ENCODE measurements around the gene SUFU.
"Not testable (repeated sequence)": the region's sequence is repeated elsewhere in the genome, so short reads cannot be mapped to it uniquely, and the experiment has no call there.

SUFU gene

DNA sequence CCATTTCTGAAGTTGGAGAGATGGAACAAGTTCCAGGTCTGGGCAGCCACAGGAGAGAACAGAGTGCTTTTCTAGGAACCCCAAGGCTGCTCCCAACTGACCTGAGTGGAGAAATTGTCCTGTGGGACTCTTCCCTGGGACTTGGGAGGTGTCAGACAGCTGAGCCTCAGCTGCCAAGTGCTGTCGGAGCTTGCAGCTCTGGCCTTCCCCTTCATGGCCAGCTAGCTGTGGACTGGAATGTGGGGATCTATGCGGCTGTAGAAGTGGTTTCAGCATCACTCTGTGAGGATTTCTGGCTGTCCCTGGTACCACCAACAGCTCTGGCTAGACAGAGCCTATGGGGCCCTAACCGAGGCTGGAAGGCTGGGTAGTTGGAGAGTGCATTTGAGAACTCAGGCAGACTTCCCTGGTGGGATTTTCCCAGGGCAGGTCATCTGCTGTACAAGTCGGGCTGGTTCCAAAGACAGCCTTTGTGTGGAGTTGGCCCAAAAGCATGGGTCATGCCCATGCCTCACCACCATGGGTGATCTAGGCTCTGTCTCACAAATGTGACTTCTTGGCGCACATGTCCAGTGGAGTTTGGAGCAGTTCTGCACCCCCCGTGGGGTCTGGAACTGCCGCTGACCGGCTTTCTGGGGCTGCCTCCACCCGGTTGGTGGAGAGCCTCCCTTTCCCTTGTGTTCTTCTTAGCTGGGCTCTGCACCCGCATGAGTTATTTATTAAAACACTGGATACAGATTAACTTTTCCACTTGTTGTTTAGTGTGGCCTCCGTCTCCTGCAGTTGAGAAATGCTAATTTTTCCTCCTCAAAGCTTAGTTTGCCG is 10.9 kb downstream of the SUFU start:
- no peak for DNase-seq

DNA sequence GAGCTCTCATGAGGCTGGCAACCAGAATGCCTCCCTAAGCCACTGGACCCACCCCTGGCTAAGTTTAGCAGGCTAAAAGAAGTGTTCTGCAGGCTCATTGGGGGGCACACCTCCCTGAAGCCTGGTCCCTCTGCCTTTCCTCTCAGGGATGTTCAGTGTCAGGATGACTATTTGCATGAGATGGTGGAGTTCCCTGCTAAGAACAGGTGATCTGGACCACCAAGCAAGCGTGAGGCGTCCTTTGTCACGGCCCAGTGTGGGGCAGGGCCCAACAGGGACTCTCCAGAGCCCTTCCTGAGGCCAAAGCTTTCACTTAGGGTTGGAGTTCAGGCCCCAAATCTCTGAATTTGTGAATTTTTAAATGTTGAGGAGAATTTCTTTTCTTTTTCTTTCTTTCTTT is 12.0 kb downstream of the SUFU start:
- no peak for DNase-seq

DNA sequence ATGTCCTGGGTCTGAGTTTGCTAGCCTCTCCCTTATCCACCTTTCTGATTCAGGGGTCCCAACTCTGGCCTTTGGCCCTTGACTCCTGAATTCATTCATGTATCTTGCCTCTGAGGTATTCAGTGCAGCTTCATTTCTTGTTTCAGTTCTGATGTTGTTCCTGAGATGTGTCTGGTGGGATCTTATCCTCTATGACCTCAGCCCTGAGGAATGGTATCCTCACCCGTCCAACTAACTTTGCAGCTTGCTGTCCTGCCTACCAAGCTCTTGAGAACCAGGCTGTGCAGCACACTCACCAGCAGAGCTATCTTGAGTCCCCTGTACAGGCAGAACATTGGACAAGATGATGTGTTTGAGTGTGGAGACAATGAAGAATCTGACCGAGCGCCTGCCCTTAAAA is 13.8 kb downstream of the SUFU start:
- no peak for DNase-seq

DNA sequence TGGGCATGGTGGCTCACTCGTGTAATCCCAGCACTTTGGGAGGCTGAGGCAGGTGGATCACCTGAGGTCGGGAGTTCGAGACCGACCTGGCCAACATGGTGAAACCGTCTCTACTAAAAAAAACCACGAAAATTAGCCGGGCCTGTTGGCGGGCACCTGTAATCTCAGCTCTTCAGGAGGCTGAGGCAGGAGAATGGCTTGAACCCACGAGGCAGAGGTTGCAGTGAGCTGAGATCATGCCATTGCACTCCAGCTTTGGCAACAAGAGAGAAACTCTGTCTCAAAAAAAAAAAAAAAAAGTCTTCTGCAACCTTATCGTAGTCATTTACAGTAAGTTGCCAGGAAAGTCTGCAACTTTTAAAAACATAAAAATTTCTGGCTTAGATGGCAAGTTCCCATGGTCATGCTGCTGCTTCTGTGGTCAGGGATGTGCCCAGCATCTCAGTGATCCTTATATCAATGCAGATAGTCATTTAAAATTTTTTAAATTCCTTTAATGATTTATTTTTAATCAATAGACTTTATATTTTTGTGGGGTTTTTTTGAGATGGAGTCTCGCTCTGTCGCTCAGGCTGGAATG is 15.6 kb downstream of the SUFU start:
- DNase-seq: no peak

DNA sequence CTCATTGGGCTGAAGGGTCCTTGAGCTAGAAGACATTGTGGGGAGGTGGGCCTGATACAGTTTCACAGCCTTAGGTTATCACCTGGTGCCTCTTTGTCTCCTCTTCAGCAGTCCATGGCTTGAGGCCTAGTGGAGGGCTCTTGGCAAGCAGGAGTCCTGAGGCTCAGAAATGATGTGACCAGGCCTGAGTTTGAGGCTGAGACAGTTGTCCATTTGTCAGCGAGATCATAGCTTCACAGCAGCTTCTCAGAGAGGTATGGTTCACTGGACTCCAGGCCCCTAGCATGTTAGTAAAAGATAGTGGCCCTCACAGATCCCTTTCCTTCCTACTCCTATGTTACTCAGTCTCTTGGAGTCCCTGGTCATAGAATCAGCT is 19.1 kb downstream of the SUFU start:
- no peak for DNase-seq

DNA sequence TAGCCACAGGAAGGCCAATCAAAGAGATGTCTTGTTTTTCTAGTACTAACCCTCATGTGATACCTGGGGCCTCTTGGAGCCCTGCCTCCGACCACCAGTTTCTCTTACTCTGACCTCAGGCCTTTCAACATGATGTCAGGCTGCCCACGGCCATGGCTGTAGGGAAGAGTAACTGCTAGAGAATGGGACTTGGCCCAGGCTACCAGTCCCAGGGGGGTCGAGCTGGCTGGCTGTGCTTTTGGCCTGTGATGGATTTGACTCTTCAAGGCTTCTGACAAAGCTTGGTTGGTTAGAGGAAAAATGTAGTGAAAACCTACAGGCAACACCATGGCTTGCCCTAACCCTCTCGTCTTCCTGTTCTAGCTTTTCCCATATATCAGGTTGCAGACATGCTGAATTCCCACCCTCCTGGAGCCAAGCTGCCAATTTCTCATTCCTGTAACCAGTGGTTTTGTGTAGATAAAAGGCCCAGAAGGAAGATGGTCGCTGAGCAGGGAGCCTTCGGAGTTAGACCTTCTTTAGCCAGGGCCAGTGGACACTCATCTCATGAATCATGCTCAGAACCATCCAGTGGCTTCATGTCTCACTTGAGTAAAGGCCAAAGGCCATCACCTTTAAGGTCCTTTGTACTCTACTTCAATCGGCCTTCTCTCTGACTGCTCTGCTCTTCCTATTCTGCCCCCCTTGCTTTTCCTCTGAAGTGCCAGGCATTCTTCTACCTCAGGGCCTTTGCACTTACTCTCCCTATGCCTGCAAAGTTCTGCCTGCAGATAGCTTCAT is 19.7 kb downstream of the SUFU start:
- no peak for DNase-seq

DNA sequence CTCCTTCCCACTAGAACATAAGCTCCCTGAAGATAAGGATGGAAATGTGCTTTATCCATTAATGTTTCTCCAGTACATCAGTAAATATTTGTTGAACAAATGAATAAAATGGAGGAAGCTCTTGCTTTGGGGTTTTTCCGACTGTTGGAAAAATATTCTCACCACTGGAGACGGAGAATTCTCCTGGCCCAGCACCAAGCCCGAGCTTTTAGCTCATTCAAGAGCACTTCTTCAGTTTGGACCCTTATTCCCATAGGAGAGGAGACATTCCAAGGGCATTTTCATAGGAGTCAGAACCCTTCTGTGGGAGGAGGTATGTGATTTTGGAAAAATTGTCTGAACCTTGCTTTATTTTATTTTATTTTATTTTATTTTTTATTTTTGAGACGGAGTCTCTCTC is 21.0 kb downstream of the SUFU start:
- DNase-seq: no peak

DNA sequence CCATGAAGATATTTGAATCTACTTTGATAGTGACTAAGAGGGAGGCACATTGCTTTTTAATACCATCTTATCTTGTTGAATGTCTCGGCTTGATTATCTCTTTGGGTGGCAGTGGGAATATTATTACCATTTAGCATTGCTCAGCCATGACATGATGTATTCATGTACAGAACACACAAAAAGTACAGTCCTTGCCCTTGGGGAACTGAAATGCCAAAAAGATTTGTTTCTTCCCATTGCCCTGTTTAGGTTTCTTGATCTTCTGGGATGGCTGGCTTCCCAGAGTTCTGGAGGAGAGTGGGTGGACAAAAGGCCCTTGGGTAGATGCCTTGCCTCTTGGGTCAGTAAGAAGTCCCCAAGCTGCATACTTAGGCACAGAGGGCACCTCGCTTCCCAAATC is 23.8 kb downstream of the SUFU start:
- DNase-seq: no peak

DNA sequence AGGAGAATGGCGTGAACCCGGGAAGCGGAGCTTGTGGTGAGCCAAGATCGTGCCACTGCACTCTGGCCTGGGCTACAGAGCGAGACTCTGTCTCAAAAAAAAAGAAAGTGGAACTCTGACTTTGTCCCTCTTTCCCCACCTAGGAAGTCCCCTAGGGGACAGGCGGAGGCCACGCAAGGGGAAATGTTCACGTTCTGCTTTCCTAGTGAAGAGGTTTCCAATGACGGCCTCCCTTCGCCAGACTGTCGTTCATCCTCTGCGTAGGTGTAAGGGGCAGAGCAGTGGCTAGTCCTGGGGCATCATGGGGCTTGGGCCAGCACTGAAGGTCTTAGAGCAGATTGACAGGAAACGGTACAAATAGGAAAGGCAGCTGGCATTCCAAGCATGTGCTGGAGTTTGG is 30.6 kb downstream of the SUFU start:
- no peak for DNase-seq

DNA sequence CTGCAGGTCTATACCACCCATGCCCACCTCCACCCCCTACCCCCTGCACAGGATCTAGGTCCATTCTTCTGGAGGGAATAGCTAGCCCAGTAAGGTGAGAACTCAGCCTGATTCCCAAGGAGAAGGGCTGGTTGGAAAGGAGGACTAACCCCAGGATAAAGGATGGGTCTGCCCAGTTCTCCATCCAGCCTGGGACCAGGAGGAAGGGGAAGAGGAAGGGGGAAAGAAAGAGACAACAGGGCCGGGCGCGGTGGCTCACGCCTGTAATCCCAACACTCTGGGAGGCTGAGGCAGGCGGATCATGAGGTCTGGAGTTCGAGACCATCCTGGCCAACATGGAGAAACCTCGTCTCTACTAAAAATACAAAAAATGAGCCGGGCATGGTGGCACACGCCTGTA is 31.2 kb downstream of the SUFU start:
- not testable (repeated sequence) for DNase-seq

DNA sequence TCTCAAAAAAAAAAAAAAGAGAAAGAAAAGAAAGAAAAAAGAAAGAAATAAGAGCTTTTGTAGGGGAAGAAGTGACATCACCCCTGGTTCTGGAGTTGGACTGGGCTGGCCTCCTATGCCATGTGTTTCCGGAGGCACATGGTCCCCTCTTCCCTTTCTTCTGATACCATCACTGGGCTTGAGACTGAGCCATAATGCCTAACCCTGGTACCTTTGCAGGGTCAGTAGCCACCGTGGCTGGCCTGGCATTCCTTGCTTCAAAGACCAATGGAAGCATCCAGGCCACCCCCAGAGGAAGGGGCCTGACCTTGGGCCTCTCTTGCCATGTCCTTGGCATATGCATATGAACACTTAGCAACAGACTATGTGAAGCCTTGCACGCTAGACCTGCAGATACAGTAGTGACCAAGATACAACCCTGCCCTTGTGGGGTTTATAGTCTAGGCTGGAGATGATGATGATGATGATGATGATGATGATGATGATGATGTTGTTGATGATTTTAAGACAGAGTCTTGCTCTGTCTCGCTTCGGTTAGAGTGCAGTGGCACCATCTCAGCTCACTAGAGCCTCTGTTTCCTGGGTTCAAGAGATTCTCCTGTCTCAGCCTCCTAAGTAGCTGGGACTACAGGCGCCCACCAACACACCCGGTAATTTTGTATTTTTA is 31.8 kb downstream of the SUFU start:
- no peak for DNase-seq

DNA sequence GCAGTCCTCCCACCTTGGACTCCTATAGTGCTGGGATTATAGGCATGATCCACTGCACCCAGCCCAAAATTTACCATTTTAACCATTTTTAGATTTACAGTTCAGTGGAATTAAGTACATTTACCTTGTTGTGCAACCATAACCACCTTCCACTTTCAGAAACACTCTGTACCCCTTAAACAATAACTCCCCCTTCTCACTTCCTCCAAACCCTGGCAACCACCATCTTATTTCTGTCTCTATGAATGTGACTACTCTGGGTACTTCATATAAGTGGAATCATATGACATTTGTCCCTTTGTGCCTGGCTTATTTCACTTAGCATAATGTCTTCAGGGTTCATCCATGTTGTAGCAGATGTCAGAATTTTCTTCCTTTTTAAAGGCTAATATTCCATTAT is 33.6 kb downstream of the SUFU start:
- no peak for DNase-seq

DNA sequence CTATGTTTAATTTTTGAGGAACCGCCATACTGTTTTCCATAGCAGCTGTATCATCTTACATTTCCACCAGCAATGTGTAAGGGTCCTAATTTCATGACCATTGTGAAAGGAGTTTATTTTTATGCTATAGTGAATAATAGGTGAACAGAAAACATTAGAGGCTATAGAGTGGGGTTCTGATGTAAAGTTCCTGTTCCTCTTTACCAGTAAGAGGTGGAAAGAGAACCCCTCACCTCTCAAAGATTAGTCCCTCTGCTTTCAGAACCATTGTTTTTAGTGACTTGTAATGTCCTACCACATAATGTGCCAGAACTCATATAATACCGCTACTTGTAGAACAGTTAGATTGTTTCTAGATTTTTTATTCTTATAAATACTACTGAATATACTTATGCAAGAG is 34.2 kb downstream of the SUFU start:
- DNase-seq: no peak

DNA sequence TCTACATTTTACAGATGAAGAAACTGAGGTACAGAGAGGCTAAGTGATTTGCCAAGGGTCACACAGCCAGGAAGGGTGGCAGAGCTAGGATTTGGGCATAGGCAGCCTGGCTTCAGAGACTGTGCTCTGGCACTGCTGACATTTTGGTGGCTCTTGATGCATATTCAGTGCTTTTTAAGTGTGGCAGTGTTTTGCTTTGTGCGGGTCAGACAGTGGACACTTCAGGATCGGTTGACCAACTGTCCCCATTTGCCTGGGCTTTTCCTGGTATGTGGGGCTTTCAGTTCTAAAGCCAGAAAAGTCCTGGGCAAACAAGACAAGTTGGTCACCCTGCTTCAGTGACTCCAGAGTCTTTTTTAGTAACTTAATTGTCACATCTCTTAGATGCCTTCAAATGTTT is 35.0 kb downstream of the SUFU start:
- no peak for DNase-seq

DNA sequence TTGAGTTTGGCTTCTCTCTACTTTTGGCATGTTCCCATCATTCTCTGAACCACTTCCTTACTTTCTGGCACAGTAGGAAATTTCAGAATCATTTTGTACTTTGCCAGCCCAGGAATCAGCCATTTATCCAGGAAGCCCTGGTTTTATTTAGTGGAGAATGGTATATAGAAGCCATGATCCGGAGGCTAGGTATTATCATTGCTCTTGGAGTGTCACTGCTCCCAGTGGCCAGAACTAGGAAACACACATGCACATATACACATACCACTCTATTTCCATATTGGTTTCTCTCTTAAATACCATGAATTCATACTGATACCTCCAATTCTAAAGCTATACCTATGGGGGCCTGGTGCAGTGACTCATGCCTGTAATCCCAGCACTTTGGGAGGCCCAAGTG is 36.3 kb downstream of the SUFU start:
- peak in 1 of 5 experiments; percentile 12 for DNase-seq

DNA sequence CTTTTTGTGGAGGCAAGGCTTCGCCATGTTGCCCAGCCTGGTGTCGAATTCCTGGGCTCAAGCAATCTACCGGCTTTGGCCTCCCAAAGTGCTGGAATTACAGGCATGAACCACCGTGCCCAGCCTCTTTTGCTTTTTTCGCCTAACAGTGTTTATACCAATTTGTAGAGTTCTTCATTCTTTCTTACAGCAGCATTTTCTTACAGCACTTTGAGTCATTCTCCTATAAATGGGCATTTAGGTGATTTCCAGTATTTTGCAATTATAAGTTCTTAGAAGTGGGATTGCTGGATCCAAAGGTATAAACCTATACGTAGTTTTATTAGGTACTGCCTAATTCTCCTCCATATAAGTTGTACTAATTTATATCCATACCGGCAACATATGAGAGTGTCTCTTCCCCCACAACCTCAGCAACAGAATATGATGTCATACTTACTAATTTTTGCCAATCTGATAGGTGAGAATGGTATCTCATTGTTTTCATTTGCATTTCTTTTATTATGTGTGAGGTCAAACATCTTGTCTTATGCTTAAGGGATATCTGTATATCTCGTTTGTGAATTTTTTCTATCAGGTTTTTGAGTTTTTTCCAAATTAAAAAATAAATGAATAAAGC is 39.1 kb downstream of the SUFU start:
- DNase-seq: no peak

DNA sequence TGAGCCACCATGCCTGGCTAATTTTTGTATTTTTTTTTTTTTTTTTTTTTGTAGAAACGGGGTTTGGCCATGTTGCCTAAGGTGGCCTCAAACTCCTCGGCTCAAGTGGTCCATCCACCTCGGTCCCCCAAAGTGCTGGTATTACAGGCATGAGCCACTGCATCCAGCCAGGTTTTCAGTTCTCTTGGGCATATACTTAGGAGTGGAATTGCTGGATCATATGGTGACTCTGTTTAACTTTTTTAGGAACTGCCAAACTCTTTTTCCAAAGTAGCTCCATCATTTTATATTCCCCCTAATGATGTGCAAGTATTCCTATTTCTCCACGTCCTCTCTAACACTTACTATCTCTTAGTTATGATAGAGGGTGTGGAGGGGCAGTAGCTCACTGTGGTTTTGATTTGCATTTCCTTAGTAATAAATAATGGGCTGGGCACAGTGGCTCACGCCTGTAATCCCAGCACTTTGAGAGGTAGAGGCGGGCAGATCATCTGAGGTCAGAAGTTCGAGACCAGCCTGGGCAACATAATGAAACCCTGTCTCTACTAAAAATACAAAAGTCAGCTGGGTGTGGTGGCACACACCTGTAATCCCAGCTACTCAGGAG is 41.6 kb downstream of the SUFU start:
- DNase-seq: no peak

DNA sequence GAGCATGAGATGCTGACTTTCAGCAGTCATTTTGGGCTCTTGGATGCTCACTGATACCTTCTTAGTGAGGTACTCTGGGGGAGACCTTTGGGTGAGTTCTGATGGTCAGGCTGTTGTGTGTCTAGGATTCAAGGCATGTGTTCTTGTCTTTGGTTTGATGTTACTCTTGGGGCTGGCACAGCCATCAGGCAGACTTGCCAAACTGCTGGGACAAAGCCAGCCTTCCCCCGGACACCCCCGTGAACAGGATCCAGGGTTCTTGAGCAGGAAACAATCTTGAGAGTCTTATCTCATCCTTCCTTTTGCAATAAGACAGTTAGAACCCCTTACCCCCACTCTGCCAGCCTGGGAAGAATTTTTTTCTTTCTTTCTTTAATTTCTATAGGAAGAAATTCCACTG is 42.2 kb downstream of the SUFU start:
- DNase-seq: no peak

DNA sequence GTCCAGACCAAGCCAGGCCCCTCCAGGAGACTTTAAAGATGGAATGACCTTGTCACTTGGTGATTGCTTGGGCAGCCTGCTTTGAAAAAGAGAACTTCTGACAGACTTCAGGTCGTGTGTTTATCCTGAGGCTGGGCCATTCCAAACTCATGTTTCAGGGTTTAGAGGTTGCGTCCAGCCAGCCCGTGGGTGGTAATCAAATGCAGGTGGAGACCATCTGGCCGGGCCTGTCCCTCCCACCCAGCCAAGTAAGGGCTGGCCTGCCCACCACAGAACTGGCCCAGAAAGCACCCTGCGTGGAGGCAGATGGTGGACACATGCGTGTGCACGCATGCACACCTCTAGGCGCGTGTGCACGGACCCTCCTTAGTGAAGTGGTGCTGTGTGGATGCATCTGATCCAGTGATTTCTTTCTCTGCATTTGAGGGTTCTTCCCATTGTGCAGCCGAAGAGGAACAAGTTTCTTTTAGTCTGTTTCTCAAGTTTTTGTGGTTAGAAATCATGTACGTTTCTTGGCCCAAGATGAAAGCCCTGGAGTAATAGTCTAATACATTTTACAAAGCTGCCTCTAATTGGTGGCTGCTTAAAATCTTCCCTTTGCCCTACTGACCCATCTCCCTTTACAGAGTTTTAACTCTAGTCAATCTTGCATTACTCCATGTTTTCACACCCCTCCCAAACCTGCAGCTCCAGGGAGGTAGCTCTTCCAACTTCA is 43.0 kb downstream of the SUFU start:
- no peak for DNase-seq

DNA sequence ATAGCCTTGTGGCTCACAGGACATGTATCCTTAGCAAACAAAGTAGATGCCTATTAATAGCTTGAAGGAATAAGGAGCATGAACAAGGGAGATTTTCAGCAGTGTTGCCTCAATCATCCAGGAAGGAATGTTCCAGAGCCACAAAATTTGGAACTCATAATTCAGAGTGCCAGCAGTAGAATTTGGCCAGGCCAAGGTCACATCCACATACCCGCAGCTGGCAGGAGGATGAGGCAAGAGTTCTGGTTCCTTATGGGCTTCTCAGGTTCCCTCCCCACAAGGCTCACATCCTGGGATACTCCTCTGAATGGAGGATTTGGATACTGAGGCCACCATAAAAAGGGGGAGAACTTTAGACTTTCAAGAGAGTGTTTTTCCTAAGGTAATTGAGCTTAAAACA is 45.8 kb downstream of the SUFU start:
- DNase-seq: no peak

DNA sequence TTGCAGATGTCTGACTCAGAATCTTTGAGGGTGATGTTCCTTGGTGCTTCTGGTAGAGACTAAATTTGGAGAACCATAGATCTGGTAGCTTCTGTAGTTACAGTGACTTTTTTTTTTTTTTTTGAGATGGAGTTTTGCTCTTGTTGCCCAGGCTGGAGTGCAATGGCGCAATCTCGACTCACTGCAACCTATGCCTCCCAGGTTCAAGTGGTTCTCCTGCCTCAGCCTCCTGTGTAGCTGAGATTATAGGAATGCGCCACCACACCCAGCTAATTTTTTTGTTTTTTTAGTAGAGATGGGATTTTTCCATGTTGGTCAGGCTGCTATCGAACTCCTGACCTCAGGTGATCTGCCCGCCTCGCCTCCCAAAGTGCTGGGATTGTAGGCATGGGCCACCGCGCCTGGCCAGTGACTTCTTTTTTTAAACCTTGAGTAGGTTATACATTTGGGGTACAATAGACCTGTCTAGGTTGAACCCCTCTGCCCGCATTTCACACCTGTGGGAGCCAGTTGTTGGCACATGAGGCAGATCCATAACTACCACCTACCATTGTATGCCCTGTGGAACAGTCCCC is 47.0 kb downstream of the SUFU start:
- no peak for DNase-seq

DNA sequence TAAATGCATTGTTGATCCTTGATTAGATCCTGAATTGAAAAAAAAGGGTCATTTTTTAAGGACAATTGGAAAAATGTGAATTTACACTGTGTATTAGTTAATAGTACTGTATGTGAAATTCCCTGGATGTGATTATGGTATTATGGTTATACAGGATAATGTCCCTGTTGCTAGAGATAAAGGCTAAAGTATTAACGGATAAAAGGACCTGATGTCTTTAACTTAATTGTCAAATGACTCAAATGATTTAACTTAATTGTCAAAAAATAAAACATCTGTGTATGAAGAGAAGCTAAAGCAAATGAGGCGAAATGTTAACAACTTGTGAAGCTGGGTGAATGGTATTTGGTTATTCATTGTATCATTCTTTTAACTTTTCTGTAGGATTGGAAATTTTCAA is 48.8 kb downstream of the SUFU start:
- DNase-seq: no peak

Measured in T-helper 2 cell (primary cell).